Activated CD8-positive, alpha-beta memory T cell treated with anti-CD3 and anti-CD28 coated beads for 1 hour (primary cell): Measurements from ENCODE around the gene GTSE1.
"Not testable (repeated sequence)": the region's sequence is repeated elsewhere in the genome, so short reads cannot be mapped to it uniquely, and the experiment has no call there.

Experiments
- DNase-seq, 2 donors: peaks; one replicate each; pipeline ENCODE4 v3.0.0-alpha.2; 2020; ENCODE audit warnings: low read depth in 1 of 2; ENCODE audit errors: extremely low read depth in 1 of 2

Gene GTSE1

DNA sequence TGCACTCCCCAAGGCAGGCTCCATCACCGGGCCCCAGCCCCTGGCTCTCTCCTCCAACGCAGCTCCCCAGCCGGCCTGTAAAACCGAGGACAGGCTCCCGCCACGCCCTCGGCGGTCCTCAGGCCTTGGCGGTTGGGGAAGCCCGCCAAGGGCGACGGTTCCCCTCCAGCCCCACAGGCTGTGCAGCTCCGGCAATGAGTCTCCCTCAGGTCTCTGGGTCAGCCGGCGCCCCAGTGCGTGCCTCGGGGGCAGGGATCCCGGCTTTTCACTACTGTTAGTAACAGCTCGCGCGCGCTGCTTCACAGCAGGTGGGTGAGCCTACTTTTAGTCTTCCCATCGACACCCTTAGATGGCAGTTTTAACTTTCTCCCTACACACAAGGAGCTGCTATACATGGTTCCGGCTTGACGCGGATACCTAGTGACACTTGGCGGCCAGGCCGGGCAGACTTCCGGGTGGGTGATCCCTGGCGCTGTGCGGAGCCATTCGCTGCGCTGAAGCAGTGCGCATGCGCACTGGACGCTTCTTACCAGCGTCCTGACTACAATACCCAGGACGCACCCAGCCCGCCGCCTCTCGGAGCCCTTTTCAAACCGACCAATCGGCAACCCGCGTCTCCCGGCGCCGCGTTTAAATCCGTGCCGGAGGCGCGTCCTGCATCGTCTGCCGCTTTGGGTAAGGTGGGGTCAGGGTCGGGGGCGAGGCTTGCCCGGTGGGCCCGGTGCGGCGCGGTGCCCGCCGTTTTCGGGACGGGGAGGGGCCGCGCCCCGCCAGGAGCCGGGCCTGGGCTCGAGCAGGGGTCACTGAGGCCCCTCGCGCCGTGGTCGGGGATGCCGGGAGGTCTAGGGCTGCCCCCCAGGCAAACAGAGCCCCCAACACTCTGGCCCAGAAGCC, at the start of gene GTSE1:
Gene GTSE1, plus strand, starts transcription at position 614 of the 894 bp plus-strand sequence. CDS start 531 bp downstream, outside the sequence.
- DNase-seq, result peak; percentile 92 to 94

GRCh38 chr22:46247443-46247975, 49.2 kb upstream of the GTSE1 start:
- no peak for DNase-seq

DNA sequence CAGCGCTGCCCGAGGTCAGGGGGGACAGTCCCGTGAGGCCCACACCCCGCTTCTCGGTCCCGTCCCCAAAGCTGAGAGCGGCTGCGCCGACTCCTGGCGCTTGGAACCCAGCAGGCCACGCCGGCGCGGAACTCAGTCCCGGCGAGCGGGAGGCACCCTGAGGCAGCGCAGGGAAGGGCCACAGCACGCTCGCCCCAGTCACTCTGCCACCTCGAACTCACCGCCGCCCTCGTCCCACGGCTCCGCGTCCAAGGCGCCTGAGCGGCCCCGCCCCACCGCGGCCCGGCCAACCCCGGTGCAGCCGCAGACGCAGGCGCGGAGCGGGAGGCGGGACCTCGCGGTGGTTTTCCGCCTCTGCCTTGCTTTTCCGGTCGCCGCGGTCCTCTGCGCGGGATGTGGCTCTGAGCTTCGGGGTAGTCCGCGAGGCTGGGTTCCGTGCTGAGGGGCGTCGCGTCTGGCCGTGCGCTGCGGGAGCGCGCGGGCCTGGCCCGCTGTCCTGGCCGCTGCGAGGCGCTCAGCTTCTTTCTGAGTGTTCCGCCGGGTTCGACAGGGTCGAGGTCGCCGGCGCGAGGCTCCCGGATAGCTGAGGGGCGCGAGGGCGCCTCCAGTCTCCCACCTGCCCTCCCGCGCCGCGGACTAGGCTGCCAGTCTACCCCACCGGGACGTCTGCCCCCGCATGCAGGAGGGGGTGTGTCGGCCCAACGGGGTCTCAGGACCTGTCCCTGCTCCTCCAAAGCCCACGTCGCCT, 46.5 kb upstream of the GTSE1 start, which contains the start of gene CDPF1:
Gene CDPF1, minus strand, starts transcription at position 259 of the 748 bp plus-strand sequence. CDS start 2,009 bp downstream, outside the sequence.
- DNase-seq, result peak; percentile 76 to 85

GRCh38 chr22:46250783-46251125, 45.9 kb upstream of the GTSE1 start:
- no peak for DNase-seq

DNA sequence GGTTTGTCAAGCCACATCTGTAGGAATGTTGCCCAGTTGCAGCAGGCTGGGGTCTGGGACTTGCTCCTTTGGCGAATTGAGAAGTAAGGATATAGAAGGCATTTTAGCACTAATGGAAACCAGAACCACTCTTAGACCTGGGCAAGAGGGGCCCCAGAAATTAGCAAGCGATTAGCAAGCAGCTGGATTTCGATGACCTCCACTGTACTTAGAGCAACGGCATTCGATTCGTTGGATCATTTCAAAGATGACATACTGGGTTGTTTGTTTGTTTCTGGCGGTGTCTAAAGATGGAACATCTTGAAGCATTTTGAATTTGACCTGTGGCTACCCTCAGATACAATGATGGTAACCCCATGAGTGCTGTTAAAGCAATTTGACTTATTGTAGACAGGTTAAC, 45.4 kb upstream of the GTSE1 start:
- DNase-seq, result no peak

GRCh38 chr22:46251816-46252380, 44.8 kb upstream of the GTSE1 start:
- no peak for DNase-seq

DNA sequence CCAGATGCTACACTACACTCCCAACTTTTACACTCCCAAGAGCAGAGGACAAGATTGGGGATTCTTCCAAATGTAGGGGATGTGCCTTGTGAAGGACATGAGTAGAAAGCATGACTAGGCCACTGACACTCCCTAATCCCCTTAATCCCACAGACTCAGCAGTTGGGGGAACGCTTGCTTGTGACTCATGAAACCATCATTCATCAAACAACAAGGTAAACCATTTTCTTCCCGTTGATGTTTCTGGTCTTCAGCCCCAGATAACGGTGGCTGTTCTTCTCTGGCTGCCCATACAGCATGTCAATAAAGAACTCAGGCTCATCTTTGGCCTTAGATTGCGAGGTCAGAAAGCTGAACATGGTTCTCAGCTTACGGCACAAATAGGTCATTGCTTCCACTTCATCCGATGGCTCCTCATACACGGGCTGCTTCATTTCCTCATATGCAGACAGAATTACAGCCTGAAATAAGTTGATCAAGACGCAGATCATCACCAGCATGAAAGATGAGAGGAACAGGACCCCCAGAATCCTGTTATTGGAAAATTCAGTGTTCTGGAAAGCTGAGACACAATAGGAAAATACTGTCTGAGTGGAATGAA, 40.2 kb upstream of the GTSE1 start:
- DNase-seq, result no peak

GRCh38 chr22:46259374-46259773, 37.3 kb upstream of the GTSE1 start:
- DNase-seq, result no peak

DNA sequence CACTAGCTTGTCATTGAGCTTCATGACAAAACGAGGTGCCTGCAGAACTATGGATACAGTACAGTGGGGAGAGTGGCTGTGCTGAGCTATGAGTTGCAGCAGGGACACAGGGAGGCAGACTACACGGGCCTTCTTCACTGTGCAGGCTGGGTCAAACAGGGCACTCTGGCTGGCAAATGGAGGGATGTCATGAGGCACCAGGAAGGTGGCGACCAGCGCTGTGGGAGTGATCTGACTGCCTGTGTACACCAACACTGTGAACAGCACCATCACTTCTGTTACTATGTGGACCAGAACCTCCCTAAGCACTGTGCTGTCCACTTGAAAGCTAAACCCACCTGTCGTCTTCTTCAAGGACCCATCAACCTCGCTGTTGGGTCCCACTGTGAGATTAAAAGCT, 36.6 kb upstream of the GTSE1 start:
- DNase-seq, result no peak

DNA sequence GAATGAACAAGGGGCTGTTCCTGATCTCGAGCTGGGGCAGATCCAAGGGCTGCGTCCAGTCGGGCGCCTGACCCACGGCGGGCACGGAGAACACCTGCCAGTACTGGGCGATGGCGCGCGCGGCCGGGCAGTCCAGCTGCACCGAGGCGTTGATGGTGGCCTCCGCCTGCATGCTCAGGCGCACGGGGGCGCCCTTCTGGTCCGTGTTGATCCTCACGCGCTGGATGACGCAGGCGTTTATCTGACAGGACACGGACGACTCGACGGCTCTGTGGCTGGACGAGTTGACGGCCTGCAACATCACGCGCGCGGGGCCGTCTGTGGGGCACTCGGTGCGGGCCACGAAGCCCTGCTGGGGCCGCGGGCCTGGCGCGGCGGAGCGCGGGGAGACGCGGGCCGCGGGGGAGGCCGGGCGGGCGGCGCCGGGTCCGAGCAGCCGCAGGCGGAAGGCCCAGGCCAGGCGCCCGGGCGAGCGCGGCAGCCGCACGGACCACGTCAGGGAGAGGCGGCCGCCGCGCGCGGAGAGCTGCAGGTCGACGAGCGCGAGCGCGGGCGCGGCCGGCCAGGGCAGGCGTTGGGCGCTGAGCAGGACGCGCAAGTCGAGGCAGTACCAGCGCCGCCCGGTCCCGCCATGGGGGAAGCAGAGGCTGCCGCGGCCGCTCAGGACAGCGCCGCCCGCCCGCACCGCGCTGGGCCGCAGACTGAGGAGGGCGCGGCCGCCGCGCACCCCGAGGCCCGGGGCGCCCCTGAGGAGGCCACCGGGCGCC, 34.0 kb upstream of the GTSE1 start:
- no peak for DNase-seq

DNA sequence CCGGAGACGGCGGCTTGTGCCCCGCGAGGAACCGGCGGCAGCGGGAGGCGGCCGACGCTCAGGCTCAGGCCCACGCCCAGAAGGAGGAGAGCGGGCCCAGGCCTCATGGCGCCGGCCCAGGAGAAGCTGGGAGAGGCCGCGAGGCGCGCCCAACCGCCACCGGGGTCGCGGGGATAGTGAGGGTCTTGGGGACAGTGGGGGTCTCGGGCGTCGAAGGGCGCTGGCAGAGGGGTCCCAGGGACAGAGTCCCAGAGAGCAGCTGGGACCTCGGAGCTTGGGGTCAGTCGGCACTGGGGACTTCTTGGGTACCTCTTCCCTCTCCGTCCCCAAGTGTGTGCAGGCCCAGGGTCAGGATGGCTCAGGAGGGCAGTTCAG, 33.5 kb upstream of the GTSE1 start, which contains the start of gene PKDREJ:
Gene PKDREJ, minus strand, starts transcription at position 128 of the 375 bp plus-strand sequence. Its CDS starts 21 bp downstream, at position 107.
- DNase-seq, result no peak

GRCh38 chr22:46264520-46264919, 32.1 kb upstream of the GTSE1 start:
- DNase-seq, result not testable (repeated sequence)

- not testable (repeated sequence) for DNase-seq
These were observed 31.0 kb upstream of the GTSE1 start for GRCh38 chr22:46265627-46266026.

- peak in 1 of 2 donors; percentile 27 for DNase-seq
These were observed 29.0 kb upstream of the GTSE1 start, which contains the start of gene TTC38 for GRCh38 chr22:46267431-46268279. Gene TTC38, plus strand, starts transcription at chr22:46268008. Its CDS starts 32 bp downstream, at chr22:46268040.

DNA sequence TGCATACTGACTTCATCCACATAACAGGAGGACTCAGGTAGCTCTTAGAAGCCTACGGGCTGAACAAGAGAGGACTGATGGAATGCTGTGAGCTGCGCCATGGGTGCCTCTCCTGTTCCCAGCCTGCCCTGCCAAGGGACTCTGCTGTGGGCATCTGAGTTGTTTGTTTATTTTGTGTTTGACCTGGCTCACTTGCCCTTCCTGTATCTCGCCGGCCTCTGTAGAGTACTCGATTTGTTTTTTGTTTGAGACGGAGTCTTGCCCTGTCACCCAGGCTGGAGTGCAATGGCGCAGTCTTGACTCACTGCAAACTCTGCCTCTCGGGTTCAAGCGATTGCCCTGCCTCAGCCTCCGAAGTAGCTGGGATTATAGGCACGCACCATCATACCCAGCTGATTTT, 27.1 kb upstream of the GTSE1 start:
- DNase-seq, result no peak

- DNase-seq, result no peak
These were observed 24.5 kb upstream of the GTSE1 start for GRCh38 chr22:46272196-46272595.

DNA sequence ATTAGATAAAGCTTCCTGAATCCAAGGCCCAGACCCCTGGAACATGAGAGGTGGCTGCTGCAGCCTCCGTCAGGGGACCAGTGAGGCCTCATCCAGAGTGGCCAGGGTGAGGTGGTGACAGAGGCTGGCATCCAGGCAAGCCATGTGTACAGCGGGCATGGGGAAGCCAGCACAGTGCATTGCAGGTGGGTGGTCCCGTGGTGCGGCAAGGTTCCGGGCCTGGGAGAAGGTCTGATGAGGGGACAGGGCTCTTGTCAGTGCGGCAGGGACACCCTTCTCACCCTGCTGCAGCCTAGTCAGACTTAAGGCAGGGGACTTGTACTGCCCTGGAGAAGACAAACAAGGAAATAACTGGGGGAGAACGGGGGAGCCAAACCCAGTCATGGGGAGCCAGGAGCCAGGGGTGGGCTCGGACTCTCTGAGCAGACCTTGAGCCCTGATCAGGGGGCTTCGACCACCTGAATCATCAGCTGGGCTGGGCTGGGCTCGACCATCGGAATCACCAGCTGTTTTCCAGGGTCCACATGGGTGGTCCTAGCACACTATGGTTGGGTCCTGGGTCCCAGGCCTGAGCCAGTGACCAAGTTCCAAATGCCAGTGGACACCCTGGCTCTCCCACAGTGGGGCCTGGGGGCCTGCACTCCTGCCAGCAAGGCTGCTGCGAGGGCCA, 23.8 kb upstream of the GTSE1 start:
- DNase-seq, result no peak

GRCh38 chr22:46273432-46274148, 23.1 kb upstream of the GTSE1 start:
- no peak for DNase-seq
